GM23248 (cell line): ENCODE measurements around the gene PRDM16. TPM values are rescaled to one million over a fixed set of nuclear protein-coding genes. Genes with fewer than 3 reads are reported as not detected.

ENCODE experiments used
- DNase-seq: peaks from one replicate; pipeline ENCODE4 v3.0.0-alpha.2; 2015
- H2AFZ ChIP-seq: fragments of 200-600 bp; sonication (generic); 2 replicates; pipeline ENCODE4 v1.6.1; 2016; ENCODE audit warnings: antibody characterized with exemption
- H3F3A ChIP-seq: fragments of 200-600 bp; sonication (generic); 2 replicates; pipeline ENCODE4 v1.6.1; 2016; ENCODE audit warnings: mild to moderate bottlenecking, antibody characterized with exemption, mixed run types; ENCODE audit not compliant: insufficient read depth
- H3K27ac ChIP-seq: fragments of 200-600 bp; sonication (generic); 2 replicates; pipeline ENCODE4 v1.5.1; 2016; ENCODE audit warnings: mild to moderate bottlenecking
- H3K27me3 ChIP-seq: fragments of 200-600 bp; sonication (generic); replicated peaks from 2 replicates; pipeline ENCODE4 v1.6.1; 2016; ENCODE audit warnings: mild to moderate bottlenecking; ENCODE audit not compliant: insufficient read depth
- H3K36me3 ChIP-seq: fragments of 200-600 bp; sonication (generic); 2 replicates; pipeline ENCODE4 v1.6.1; 2016; ENCODE audit warnings: low read depth, mild to moderate bottlenecking
- H3K4me1 ChIP-seq: fragments of 200-600 bp; sonication (generic); 2 replicates; pipeline ENCODE4 v1.6.1; 2016; ENCODE audit warnings: mild to moderate bottlenecking; ENCODE audit not compliant: insufficient read depth
- H3K4me2 ChIP-seq: fragments of 200-600 bp; sonication (generic); one replicate; pipeline ENCODE4 v1.6.1; 2016; ENCODE audit warnings: mild to moderate bottlenecking; ENCODE audit not compliant: unreplicated experiment
- H3K4me3 ChIP-seq: fragments of 200-600 bp; sonication (generic); 2 replicates; pipeline ENCODE4 v1.5.1; 2016; ENCODE audit warnings: mild to moderate bottlenecking
- H3K79me2 ChIP-seq: fragments of 200-600 bp; sonication (generic); 2 replicates; pipeline ENCODE4 v1.6.1; 2016; ENCODE audit warnings: mild to moderate bottlenecking; ENCODE audit not compliant: insufficient read depth
- H3K9ac ChIP-seq: fragments of 200-600 bp; sonication (generic); 2 replicates; pipeline ENCODE4 v1.6.1; 2016; ENCODE audit warnings: mild to moderate bottlenecking
- H3K9me2 ChIP-seq: fragments of 200-600 bp; sonication (generic); 2 replicates; pipeline ENCODE4 v1.6.1; 2016; ENCODE audit warnings: mixed run types, mild to moderate bottlenecking, moderate library complexity; ENCODE audit not compliant: insufficient read depth
- H3K9me3 ChIP-seq: fragments of 200-600 bp; sonication (generic); one replicate; pipeline ENCODE4 v1.6.1; 2017; ENCODE audit warnings: low read depth
- H4K20me1 ChIP-seq: fragments of 200-600 bp; sonication (generic); 2 replicates; pipeline ENCODE4 v1.6.0; 2016; ENCODE audit not compliant: insufficient read depth
- EZH2 ChIP-seq: fragments of 200-600 bp; sonication (generic); IDR thresholded peaks from 2 replicates; pipeline ENCODE4 v1.6.1; 2018; ENCODE audit warnings: antibody characterized with exemption, mild to moderate bottlenecking; ENCODE audit not compliant: insufficient read depth, poor library complexity, severe bottlenecking
- EZH2phosphoT487 ChIP-seq: fragments of 200-600 bp; sonication (generic); IDR thresholded peaks from 2 replicates; pipeline ENCODE4 v1.6.1; 2018; ENCODE audit warnings: antibody characterized with exemption, moderate library complexity, mild to moderate bottlenecking, low read depth; ENCODE audit not compliant: insufficient read depth
- WGBS, 2 experiments: methylation state at CpG; one replicate each; pipeline ENCODE4 v1.1.6; 2015 to 2017; ENCODE audit warnings: low lambda C conversion rate in 2 of 2, low coverage in 1 of 2; ENCODE audit errors: missing lambda C conversion rate in 2 of 2; 5-methylcytosine and 5-hydroxymethylcytosine counted together
- in situ Hi-C: fragments of 300-500 bp; cut with MboI; formaldehyde crosslinking; loops from 2 replicates; pipeline ENCODE4 v1.15.0; 2020
- polyA plus RNA-seq: library from polyadenylated mRNA; unstranded; fragments of >200 nt; fragmentation: Nextera tagmentation; extraction: Ambion mirVana; gene quantifications from 2 replicates; pipeline ENCODE4 v1.2.1, GENCODE V29; 2016
- total RNA-seq: library from RNA; depleted of rRNA; stranded (reverse); fragments of >200 nt; shearing (Covaris generic); gene quantifications from 2 replicates; pipeline ENCODE4 v1.2.3, GENCODE V29; 2014

The PRDM16 gene
- total and polyA plus RNA-seq, 2 experiments from 2014 or later, result 0.18 TPM; not detected in 1

- no peaks in the 10 kb centered on the region for H3K79me2 ChIP-seq
- TF ChIP-seq EZH2 (no peak), EZH2phosphoT487 (no peak)
- no peaks in the 10 kb centered on the region for H3F3A ChIP-seq
- H3K27ac ChIP-seq, result no peak overlapping the region
- WGBS, 2 experiments, result 56 to 57% methylated on average over 31 to 32 of the region's 32 CpGs
- no peak overlapping the region for H2AFZ ChIP-seq
- H3K9me2 ChIP-seq, result no peaks in the 10 kb centered on the region
- no peaks in the 10 kb centered on the region for H3K4me1 ChIP-seq
- no peaks in the 10 kb centered on the region for H3K9me3 ChIP-seq
- no peak overlapping the region for H3K9ac ChIP-seq
- no peaks in the 10 kb centered on the region for H4K20me1 ChIP-seq
- H3K4me2 ChIP-seq, result no peak overlapping the region
- no peak overlapping the region for H3K4me3 ChIP-seq
- no peak for DNase-seq
- peaks cover 7% of the 10 kb centered on the region; the same call in 1 of the 2 replicates for H3K27me3 ChIP-seq
- in situ Hi-C loops, result no loop called here
- H3K36me3 ChIP-seq, result no peaks in the 10 kb centered on the region
These were observed 31.5 kb upstream of the PRDM16 start for GRCh38 chr1:3037281-3038040.

GRCh38 chr1:3038113-3038551 is 30.9 kb upstream of the PRDM16 start:
- H3K9me3 ChIP-seq, result no peaks in the 10 kb centered on the region
- no peaks in the 10 kb centered on the region for H3K36me3 ChIP-seq
- H3K9ac ChIP-seq, result no peak overlapping the region
- no peaks in the 10 kb centered on the region for H4K20me1 ChIP-seq
- H3F3A ChIP-seq, result no peaks in the 10 kb centered on the region
- H3K4me2 ChIP-seq, result no peak overlapping the region
- H3K27me3 ChIP-seq, result peaks cover 7% of the 10 kb centered on the region; the same call in 1 of the 2 replicates
- no peaks in the 10 kb centered on the region for H3K4me1 ChIP-seq
- 34 to 39% methylated on average over 11 of the region's 11 CpGs for whole genome bisulfite sequencing, 2 experiments
- TF ChIP-seq EZH2 (no peak), EZH2phosphoT487 (no peak)
- no peak overlapping the region for H3K4me3 ChIP-seq
- no peaks in the 10 kb centered on the region for H3K9me2 ChIP-seq
- DNase-seq, result no peak
- H3K79me2 ChIP-seq, result no peaks in the 10 kb centered on the region
- in situ Hi-C loops, result no loop called here
- H2AFZ ChIP-seq, result no peak overlapping the region
- H3K27ac ChIP-seq, result no peak overlapping the region

- Histone ChIP-seq H3K4me1 (no peaks in the 10 kb centered on the region), H4K20me1 (no peaks in the 10 kb centered on the region), H3K36me3 (no peaks in the 10 kb centered on the region), H3K79me2 (no peaks in the 10 kb centered on the region), H3K4me3 (no peak overlapping the region), H3K27ac (no peak overlapping the region), H3F3A (no peaks in the 10 kb centered on the region), H2AFZ (no peak overlapping the region), H3K27me3 (peaks cover 7% of the 10 kb centered on the region; the same call in 1 of the 2 replicates), H3K4me2 (no peak overlapping the region), H3K9me2 (no peaks in the 10 kb centered on the region), H3K9me3 (no peaks in the 10 kb centered on the region), H3K9ac (no peak overlapping the region)
- in situ Hi-C loops, result no loop called here
- TF ChIP-seq EZH2, result no peak
- TF ChIP-seq EZH2phosphoT487, result no peak
- 52 to 58% methylated on average over 17 of the region's 19 CpGs for WGBS, 2 experiments
- DNase-seq, result no peak
These were observed 30.3 kb upstream of the PRDM16 start for GRCh38 chr1:3038571-3039181.

GRCh38 chr1:3040004-3040403 is 29.0 kb upstream of the PRDM16 start:
- Histone ChIP-seq H3K4me2 (no peak overlapping the region), H3K9ac (no peak overlapping the region), H2AFZ (no peak overlapping the region), H3K4me3 (no peak overlapping the region), H3K9me2 (no peaks in the 10 kb centered on the region), H3K27me3 (peaks cover 7% of the 10 kb centered on the region; the same call in 1 of the 2 replicates), H3F3A (no peaks in the 10 kb centered on the region), H3K79me2 (no peaks in the 10 kb centered on the region), H4K20me1 (no peaks in the 10 kb centered on the region), H3K27ac (no peak overlapping the region), H3K4me1 (no peaks in the 10 kb centered on the region), H3K36me3 (no peaks in the 10 kb centered on the region), H3K9me3 (no peaks in the 10 kb centered on the region)
- WGBS, 2 experiments, result 41 to 53% methylated on average over 7 of the region's 7 CpGs
- DNase-seq, result no peak
- TF ChIP-seq EZH2phosphoT487, result no peak
- TF ChIP-seq EZH2, result no peak
- in situ Hi-C loops, result no loop called here
